ENCODE data around the gene EREG. TPM values are rescaled to one million over a fixed set of nuclear protein-coding genes. Genes with fewer than 3 reads are reported as not detected.

EREG gene
- 253 TPM for polyA plus RNA-seq (2013)

- Histone ChIP-seq H3K27ac (ENCODE audit: insufficient read depth in 1 of 2, low read depth in 1 of 2, low read length in 2 of 2, poor library complexity in 1 of 2, severe bottlenecking in 2 of 2) (peak within 1 kb of the TSS; percentile 92 to 94), H3K36me3 (ENCODE audit: control insufficient read depth in 4 of 4, insufficient read depth in 4 of 4, low read length in 3 of 4) (peaks cover 0 to 3% (median 0%) of the 10 kb centered on the region in 4 experiments), H3K9me3 (ENCODE audit: control extremely low read depth in 1 of 5, control insufficient read depth in 4 of 5, insufficient read depth in 2 of 5, low read depth in 1 of 5, low read length in 4 of 5) (no peaks in the 10 kb centered on the region), H3K27me3 (replicated peaks in 2 of 5; ENCODE audit: control insufficient read depth in 4 of 5, insufficient read depth in 5 of 5, low read length in 4 of 5) (no peaks in the 10 kb centered on the region), H3K4me1 (ENCODE audit: control extremely low read depth in 1 of 4, control insufficient read depth in 4 of 4, insufficient read depth in 4 of 4, low read length in 3 of 4) (peaks cover 0 to 57% (median 20%) of the 10 kb centered on the region in 4 experiments), H3K4me3 (ENCODE audit: control insufficient read depth in 1 of 7, extremely low read depth in 1 of 7, insufficient read depth in 4 of 7, low read depth in 2 of 7, low read length in 6 of 7) (peak within 1 kb of the TSS; percentile 46 to 94 (median 90))
- POLR2A ChIA-PET: interaction anchor here (0.6 to 1.4 kb wide), 5 partner anchors 14 to 44 kb away, joined by 3 to 4 read pairs (median 3); no protein-coding TSS in a partner anchor
- WGBS (ENCODE audit: insufficient coverage): 0% methylated on average over 30 of the region's 40 CpGs
- peak; percentile 83 to 97 (median 97) for DNase-seq
- CTCF ChIA-PET: interaction anchor here (0.6 to 2.5 kb wide), 14 partner anchors 10 to 258 kb away, joined by 3 to 11 read pairs (median 4); no protein-coding TSS in a partner anchor
These were observed at the start of gene EREG for GRCh38 chr4:74364652-74365491. Gene EREG, plus strand, starts transcription at chr4:74365145. Its CDS starts 164 bp downstream, at chr4:74365309.

GRCh38 chr4:74315376-74315775 is 49.6 kb upstream of the EREG start:
- POLR2A ChIA-PET: interaction anchor here (0.6 kb wide), 1 partner anchor 369 kb away, joined by 3 read pairs; no protein-coding TSS in a partner anchor
- WGBS (ENCODE audit: insufficient coverage): 0% methylated on average over 1 of the region's 5 CpGs
- H3K36me3 ChIP-seq (ENCODE audit: control insufficient read depth in 4 of 4, insufficient read depth in 4 of 4, low read length in 3 of 4): peaks cover 0 to 5% (median 3%) of the 10 kb centered on the region in 4 experiments
- H3K27me3 ChIP-seq (replicated peaks in 2 of 5; ENCODE audit: control insufficient read depth in 4 of 5, insufficient read depth in 5 of 5, low read length in 4 of 5): no peaks in the 10 kb centered on the region
- no peaks in the 10 kb centered on the region for H3K9me3 ChIP-seq (ENCODE audit: control extremely low read depth in 1 of 5, control insufficient read depth in 4 of 5, insufficient read depth in 2 of 5, low read depth in 1 of 5, low read length in 4 of 5)
- H3K27ac ChIP-seq (ENCODE audit: insufficient read depth in 1 of 2, low read depth in 1 of 2, low read length in 2 of 2, poor library complexity in 1 of 2, severe bottlenecking in 2 of 2): peak overlapping the region in 1 of 2 experiments; percentile 19
- DNase-seq: peak in 2 of 3 donors; percentile 67 to 75
- H3K4me1 ChIP-seq (ENCODE audit: control extremely low read depth in 1 of 4, control insufficient read depth in 4 of 4, insufficient read depth in 4 of 4, low read length in 3 of 4): peaks cover under 1 to 47% (median 14%) of the 10 kb centered on the region in 4 experiments
- CTCF ChIA-PET: interaction anchor here (1.0 to 10.3 kb wide), 7 partner anchors 9 to 357 kb away, joined by 3 to 158 read pairs (median 3); no protein-coding TSS in a partner anchor
- H3K4me3 ChIP-seq (ENCODE audit: control insufficient read depth in 1 of 7, extremely low read depth in 1 of 7, insufficient read depth in 4 of 7, low read depth in 2 of 7, low read length in 6 of 7): peak overlapping the region in 2 of 7 experiments; percentile 33 to 51

- no CpG with 5 or more reads among the region's 2 CpGs for WGBS (ENCODE audit: insufficient coverage)
- Histone ChIP-seq H3K4me3 (ENCODE audit: control insufficient read depth in 1 of 7, extremely low read depth in 1 of 7, insufficient read depth in 4 of 7, low read depth in 2 of 7, low read length in 6 of 7) (peak overlapping the region in 2 of 7 experiments; percentile 8 to 24), H3K27ac (ENCODE audit: insufficient read depth in 1 of 2, low read depth in 1 of 2, low read length in 2 of 2, poor library complexity in 1 of 2, severe bottlenecking in 2 of 2) (no peak overlapping the region), H3K9me3 (ENCODE audit: control extremely low read depth in 1 of 5, control insufficient read depth in 4 of 5, insufficient read depth in 2 of 5, low read depth in 1 of 5, low read length in 4 of 5) (no peaks in the 10 kb centered on the region), H3K27me3 (replicated peaks in 2 of 5; ENCODE audit: control insufficient read depth in 4 of 5, insufficient read depth in 5 of 5, low read length in 4 of 5) (no peaks in the 10 kb centered on the region), H3K36me3 (ENCODE audit: control insufficient read depth in 4 of 4, insufficient read depth in 4 of 4, low read length in 3 of 4) (peaks cover 0 to 5% (median 3%) of the 10 kb centered on the region in 4 experiments), H3K4me1 (ENCODE audit: control extremely low read depth in 1 of 4, control insufficient read depth in 4 of 4, insufficient read depth in 4 of 4, low read length in 3 of 4) (peaks cover 4 to 56% (median 20%) of the 10 kb centered on the region in 4 experiments)
- no peak for DNase-seq
- CTCF ChIA-PET: interaction anchor here (0.7 to 10.3 kb wide), 10 partner anchors 17 to 364 kb away, joined by 3 to 158 read pairs (median 3); partner anchors contain the start of gene EREG
- POLR2A ChIA-PET: interaction anchor here (0.6 kb wide), 1 partner anchor 85 kb away, joined by 4 read pairs; no protein-coding TSS in a partner anchor
These were observed 48.5 kb upstream of the EREG start for GRCh38 chr4:74316397-74316796.

GRCh38 chr4:74317616-74318246 is 47.2 kb upstream of the EREG start:
- Histone ChIP-seq H3K27ac (ENCODE audit: insufficient read depth in 1 of 2, low read depth in 1 of 2, low read length in 2 of 2, poor library complexity in 1 of 2, severe bottlenecking in 2 of 2) (no peak overlapping the region), H3K9me3 (ENCODE audit: control extremely low read depth in 1 of 5, control insufficient read depth in 4 of 5, insufficient read depth in 2 of 5, low read depth in 1 of 5, low read length in 4 of 5) (no peaks in the 10 kb centered on the region), H3K4me1 (ENCODE audit: control extremely low read depth in 1 of 4, control insufficient read depth in 4 of 4, insufficient read depth in 4 of 4, low read length in 3 of 4) (peaks cover 4 to 67% (median 31%) of the 10 kb centered on the region in 4 experiments), H3K36me3 (ENCODE audit: control insufficient read depth in 4 of 4, insufficient read depth in 4 of 4, low read length in 3 of 4) (peaks cover 0 to 5% (median 3%) of the 10 kb centered on the region in 4 experiments), H3K4me3 (ENCODE audit: control insufficient read depth in 1 of 7, extremely low read depth in 1 of 7, insufficient read depth in 4 of 7, low read depth in 2 of 7, low read length in 6 of 7) (no peak overlapping the region), H3K27me3 (replicated peaks in 2 of 5; ENCODE audit: control insufficient read depth in 4 of 5, insufficient read depth in 5 of 5, low read length in 4 of 5) (no peaks in the 10 kb centered on the region)
- DNase-seq: no peak
- WGBS (ENCODE audit: insufficient coverage): 100% methylated on average over 1 of the region's 3 CpGs
- ChIA-PET CTCF (interaction anchor here (0.7 to 10.3 kb wide), 13 partner anchors 9 to 355 kb away, joined by 3 to 158 read pairs (median 5); partner anchors contain the start of genes AREG, EPGN and EREG), POLR2A (no interaction called here)

- peaks cover 4 to 72% (median 36%) of the 10 kb centered on the region in 4 experiments for H3K4me1 ChIP-seq (ENCODE audit: control extremely low read depth in 1 of 4, control insufficient read depth in 4 of 4, insufficient read depth in 4 of 4, low read length in 3 of 4)
- no peak overlapping the region for H3K4me3 ChIP-seq (ENCODE audit: control insufficient read depth in 1 of 7, extremely low read depth in 1 of 7, insufficient read depth in 4 of 7, low read depth in 2 of 7, low read length in 6 of 7)
- H3K36me3 ChIP-seq (ENCODE audit: control insufficient read depth in 4 of 4, insufficient read depth in 4 of 4, low read length in 3 of 4): peaks cover 0 to 5% (median 3%) of the 10 kb centered on the region in 4 experiments
- H3K9me3 ChIP-seq (ENCODE audit: control extremely low read depth in 1 of 5, control insufficient read depth in 4 of 5, insufficient read depth in 2 of 5, low read depth in 1 of 5, low read length in 4 of 5): no peaks in the 10 kb centered on the region
- no peak overlapping the region for H3K27ac ChIP-seq (ENCODE audit: insufficient read depth in 1 of 2, low read depth in 1 of 2, low read length in 2 of 2, poor library complexity in 1 of 2, severe bottlenecking in 2 of 2)
- no peaks in the 10 kb centered on the region for H3K27me3 ChIP-seq (replicated peaks in 2 of 5; ENCODE audit: control insufficient read depth in 4 of 5, insufficient read depth in 5 of 5, low read length in 4 of 5)
- WGBS (ENCODE audit: insufficient coverage): no CpG with 5 or more reads among the region's 2 CpGs
- CTCF ChIA-PET: interaction anchor here (0.7 to 10.3 kb wide), 12 partner anchors 10 to 1466 kb away, joined by 3 to 158 read pairs (median 6); partner anchors contain the start of genes AREG and EPGN
- POLR2A ChIA-PET: no interaction called here
- DNase-seq: peak in 1 of 3 donors; percentile 52
These were observed 46.7 kb upstream of the EREG start for GRCh38 chr4:74318276-74318675.

- H3K36me3 ChIP-seq (ENCODE audit: control insufficient read depth in 4 of 4, insufficient read depth in 4 of 4, low read length in 3 of 4): peaks cover 0 to 2% (median 1%) of the 10 kb centered on the region in 4 experiments
- peaks cover 4 to 78% (median 39%) of the 10 kb centered on the region in 4 experiments for H3K4me1 ChIP-seq (ENCODE audit: control extremely low read depth in 1 of 4, control insufficient read depth in 4 of 4, insufficient read depth in 4 of 4, low read length in 3 of 4)
- POLR2A ChIA-PET: no interaction called here
- H3K4me3 ChIP-seq (ENCODE audit: control insufficient read depth in 1 of 7, extremely low read depth in 1 of 7, insufficient read depth in 4 of 7, low read depth in 2 of 7, low read length in 6 of 7): no peak overlapping the region
- H3K27me3 ChIP-seq (replicated peaks in 2 of 5; ENCODE audit: control insufficient read depth in 4 of 5, insufficient read depth in 5 of 5, low read length in 4 of 5): no peaks in the 10 kb centered on the region
- H3K27ac ChIP-seq (ENCODE audit: insufficient read depth in 1 of 2, low read depth in 1 of 2, low read length in 2 of 2, poor library complexity in 1 of 2, severe bottlenecking in 2 of 2): no peak overlapping the region
- H3K9me3 ChIP-seq (ENCODE audit: control extremely low read depth in 1 of 5, control insufficient read depth in 4 of 5, insufficient read depth in 2 of 5, low read depth in 1 of 5, low read length in 4 of 5): no peaks in the 10 kb centered on the region
- no peak for DNase-seq
- WGBS (ENCODE audit: insufficient coverage): 90% methylated on average over 2 of the region's 6 CpGs
- CTCF ChIA-PET: interaction anchor here (0.6 to 10.3 kb wide), 32 partner anchors 9 to 590 kb away, joined by 3 to 158 read pairs (median 4); partner anchors contain the start of genes EPGN and EREG
These were observed 45.5 kb upstream of the EREG start for GRCh38 chr4:74319470-74319869.

All from common myeloid progenitor, CD34-positive (primary cell).